Measurements from ENCODE around the gene TTC7B. TPM values are rescaled to one million over a fixed set of nuclear protein-coding genes. Genes with fewer than 3 reads are reported as not detected.

The TTC7B gene
- total and polyA plus RNA-seq, 2 of the 8 experiments (the other 6 are each of a cell fraction or from before 2014, with no cell fraction given): 23.7 to 34.0 TPM

DNA sequence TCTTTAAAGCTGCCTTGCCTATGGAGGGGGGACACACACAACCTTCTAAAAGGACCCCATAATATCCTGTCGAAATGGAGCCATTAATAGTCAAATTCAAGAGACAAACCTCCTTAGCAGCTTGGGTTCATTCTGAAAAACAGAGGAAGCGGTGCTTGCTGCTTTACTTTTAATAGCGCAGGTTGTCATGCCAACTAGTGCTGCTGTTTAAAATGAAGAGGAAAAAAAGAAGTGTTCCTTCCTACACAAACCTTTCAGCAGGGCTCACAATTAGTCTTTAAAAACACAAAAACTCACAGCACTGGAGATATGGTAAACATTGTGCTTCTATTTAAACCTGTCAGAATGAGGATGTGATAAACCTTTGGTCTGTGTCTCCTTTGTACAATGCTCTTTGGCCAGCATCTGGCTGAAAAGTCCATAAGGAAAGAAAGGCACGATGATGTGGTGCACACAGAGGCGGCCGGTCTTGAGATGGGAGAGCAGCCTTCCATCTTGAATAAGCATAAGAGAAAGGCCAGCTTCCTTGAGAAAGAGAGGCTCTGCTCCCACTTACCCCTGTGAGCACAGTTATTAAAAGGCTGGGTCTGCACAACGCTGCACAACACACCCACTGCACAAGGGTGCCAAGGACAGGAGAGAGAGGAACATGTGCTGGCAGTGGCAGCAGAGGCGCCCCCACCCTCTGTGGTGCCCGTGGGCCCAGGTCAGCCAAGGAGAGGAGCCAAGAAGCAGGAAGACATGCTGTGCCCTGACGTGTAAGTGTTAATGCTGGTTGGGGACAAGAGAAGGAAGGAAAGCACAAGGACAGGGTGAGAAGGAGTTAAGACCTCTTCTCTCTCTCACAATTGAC is 144.6 kb downstream of the TTC7B start (continued):
- TF ChIP-seq CHD7 (IDR thresholded peaks at IDR 0.05; ENCODE audit: insufficient replicate concordance, low read length): no peak
- no peak for TF ChIP-seq KDM1A (IDR thresholded peaks at IDR 0.05; ENCODE audit: borderline replicate concordance, low read length)
- no peak for TF ChIP-seq TCF12 (IDR thresholded peaks at IDR 0.05; ENCODE audit: low read depth, low read length)
- no peak for TF ChIP-seq HDAC2 (IDR thresholded peaks at IDR 0.05; ENCODE audit: borderline replicate concordance in 1 of 2, low read depth in 2 of 2, low read length in 2 of 2)
- no peak for TF ChIP-seq GTF2F1 (IDR thresholded peaks at IDR 0.05; ENCODE audit: borderline replicate concordance, low read depth, low read length)
